Islet of Langerhans (tissue), 1 donor: ENCODE results near the gene LDLRAD4.

Experiments used
- FAIRE-seq: peaks from one replicate; lab custom pipeline; 2011; peaks lifted over from hg19 to GRCh38; lab: Jason Lieb, UNC

Gene LDLRAD4

DNA sequence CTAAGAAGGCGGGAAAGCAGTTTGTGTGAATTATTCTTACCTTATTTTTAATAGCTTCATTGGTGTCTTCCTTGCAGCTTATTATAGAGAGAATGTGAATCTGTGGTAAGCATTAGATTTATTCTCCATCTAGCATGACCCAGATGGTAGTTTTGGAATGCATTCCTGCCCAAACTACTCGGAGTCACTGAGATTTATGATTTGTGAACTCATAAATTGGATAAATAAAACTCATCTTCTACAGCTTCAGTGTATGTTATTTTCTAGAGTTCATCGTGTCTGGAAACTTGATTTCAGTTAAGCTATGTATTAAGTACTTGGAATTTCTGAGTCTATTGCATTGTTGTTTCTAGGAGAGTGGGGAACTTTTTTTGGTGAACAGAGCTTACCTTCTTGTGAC is 337.3 kb downstream of the LDLRAD4 start:
- FAIRE-seq, result no peak

DNA sequence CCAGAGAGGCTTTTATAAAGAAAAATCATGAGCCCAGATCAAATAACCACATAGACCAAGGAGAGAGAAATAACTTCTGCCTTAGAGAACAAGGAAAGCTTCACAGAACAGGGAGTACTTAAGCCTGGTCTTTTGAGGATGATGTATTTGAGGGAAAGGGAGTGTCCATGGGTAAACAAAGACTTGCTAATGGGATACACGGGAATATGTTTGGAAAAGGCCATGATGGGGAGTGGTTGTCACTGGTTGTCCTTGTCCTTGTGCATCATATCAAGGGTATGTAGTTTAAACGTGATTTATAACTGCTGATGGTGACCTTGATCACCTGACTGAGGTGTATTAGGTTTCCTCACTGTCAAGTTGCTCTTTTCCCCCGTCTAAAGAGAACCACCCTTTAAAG is 337.9 kb downstream of the LDLRAD4 start:
- FAIRE-seq, result no peak

DNA sequence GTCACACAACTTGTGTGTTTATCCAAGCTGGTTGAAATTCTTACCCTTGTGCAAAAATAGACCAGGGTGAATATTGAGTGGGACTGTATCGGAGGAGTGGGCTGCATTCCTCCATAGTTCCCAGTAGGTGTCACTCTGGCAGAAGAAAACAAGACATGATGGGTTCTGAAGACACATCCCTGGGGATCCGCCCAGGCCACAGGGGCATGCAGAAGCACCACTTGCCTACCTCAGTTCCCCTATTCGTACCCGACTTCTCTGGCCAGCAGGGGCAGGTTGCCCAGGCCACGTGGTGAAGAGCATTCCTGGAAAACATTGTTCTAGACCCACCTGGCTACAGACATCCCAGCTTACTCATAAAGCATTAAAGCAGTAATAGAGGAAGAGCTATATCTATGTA is 339.6 kb downstream of the LDLRAD4 start:
- no peak for FAIRE-seq

DNA sequence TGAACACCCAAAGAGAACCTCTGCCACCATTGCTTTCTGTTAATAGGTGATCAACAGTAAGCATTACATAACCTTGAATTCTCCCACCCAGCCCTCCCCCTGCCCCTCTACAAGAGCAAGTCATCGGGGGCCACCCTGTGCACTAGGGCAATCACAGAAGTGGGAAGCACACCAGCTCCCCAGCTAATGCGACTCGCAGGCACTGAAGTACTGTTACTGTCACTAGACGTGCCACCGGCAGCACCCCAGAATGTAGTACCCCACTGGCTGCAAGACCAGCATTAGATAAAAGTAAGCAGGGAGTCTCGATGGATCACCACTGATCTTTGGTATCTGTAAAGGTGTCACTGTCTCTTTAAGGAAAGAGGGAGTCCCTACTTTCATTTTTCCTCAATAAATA is 340.2 kb downstream of the LDLRAD4 start:
- no peak for FAIRE-seq

DNA sequence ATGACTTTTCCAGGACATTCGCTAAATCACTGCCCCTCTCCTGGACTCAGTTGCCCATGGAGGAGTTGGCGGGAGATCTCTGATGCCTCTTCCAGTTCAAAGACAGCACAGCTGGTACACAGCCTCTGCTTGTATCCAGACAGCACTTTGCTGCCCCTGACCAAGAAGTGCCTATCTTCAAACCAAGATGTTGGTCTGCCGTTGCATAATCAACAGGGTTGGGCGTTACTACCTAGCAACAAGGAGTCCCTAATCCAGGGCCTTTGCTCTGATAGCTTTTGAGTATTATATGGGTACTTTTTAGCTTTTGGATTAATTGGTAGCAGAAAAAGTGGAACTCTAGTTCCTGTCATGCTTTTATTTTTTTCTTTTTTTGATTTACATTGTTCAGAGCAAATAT is 341.2 kb downstream of the LDLRAD4 start:
- no peak for FAIRE-seq

DNA sequence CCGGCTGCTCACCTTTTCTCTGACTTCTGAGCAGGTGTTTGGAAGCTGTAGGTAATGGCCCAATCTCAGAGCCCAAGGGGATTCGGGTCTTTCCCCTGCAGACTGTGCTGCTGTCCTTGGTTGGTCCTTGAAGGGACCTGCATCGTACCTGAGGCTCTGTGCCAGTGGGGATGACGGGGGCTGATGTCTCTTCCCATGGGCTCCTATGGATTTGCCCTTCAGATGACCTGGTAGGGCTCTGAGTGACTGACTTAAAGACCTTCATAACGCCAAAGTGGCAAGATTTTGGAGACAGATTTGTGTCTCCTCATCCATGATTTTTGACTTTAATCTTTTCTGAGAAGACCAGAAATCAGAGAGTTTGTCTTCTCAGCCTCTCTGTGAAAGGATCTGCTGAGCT is 341.7 kb downstream of the LDLRAD4 start:
- FAIRE-seq, result no peak

DNA sequence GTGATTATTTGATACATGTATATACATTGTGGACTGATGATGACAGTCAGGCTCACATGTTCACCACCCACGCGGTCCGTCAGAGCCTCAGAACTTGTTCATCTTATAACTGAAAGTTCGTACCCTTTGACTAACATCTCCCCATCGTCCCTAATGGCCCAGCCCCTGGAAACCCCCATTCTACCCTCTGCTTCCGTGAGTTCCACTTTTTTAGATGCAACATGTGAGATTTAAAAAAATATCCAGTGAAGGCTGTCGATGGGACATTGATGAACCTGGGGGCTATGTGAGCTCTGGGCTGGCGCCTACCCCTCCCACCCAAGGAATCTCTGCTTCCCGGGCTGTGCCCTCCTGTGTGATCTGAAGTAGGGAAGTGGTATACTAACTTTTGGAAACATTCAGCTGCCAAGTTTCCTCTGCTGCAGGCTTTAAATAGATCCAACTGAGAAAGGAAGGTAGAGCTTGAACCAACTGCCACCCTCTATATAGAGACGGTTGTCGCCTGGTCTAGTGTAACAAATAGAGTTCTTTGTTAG is 344.0 kb downstream of the LDLRAD4 start:
- FAIRE-seq, result no peak

DNA sequence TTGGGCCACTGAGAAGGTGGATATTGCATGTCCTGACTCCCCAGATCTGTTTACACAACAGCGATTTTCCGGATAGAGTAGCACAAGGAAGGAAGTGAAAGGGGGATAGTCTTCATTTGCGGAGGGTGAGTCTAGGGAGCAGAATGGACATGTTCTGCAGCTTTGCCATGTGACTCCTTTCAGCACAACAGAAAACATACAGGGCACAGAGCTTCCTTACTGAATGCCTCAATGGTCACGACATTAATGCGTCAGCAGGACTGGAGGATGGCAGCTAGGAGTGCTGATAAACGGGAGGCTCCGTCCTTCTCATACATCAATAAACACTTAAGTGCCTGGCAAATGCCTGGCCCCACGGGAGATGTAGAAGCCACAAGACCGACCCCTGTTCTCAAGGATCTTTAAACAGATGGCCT is 344.8 kb downstream of the LDLRAD4 start:
- no peak for FAIRE-seq

DNA sequence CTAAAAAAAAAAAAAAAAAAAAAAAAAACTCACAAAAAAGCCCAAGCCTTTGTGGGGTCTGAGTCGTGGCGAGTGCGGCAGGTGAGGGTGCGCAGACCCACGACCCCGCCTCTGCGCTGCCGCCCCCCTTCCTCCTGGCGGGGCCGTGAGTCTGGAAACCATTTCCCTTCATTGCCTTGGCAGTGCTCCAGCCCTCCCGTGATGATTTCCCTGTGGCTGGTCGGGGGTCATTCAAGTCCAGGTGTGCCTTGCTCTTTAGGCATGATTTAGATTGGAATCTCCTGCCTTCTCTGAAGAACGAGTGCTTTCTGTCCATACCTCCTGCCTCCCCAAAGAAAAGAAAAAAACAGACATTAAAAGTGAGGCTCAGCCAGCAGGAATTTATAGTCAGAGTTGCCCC is 346.0 kb downstream of the LDLRAD4 start:
- FAIRE-seq, result no peak

DNA sequence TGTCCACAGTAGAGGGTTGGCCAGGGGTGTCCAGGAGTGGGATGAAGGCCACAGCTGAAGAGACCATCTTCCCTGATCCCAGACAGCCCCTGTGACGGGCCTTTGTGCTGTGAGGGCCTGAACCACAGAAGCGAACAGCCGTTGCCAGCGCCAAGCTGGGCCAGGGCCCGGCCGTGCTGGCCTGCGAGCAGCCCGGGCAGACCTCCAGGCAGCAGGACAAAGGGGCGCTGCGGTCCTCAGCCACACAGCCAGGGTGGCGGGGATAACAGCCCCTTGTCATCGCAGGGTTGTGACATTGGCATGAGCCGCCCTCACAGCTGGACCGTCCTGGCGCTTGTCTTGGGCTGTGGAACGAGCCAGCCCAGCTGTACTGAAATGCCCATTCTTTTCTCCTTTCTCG is 346.7 kb downstream of the LDLRAD4 start:
- FAIRE-seq, result no peak

DNA sequence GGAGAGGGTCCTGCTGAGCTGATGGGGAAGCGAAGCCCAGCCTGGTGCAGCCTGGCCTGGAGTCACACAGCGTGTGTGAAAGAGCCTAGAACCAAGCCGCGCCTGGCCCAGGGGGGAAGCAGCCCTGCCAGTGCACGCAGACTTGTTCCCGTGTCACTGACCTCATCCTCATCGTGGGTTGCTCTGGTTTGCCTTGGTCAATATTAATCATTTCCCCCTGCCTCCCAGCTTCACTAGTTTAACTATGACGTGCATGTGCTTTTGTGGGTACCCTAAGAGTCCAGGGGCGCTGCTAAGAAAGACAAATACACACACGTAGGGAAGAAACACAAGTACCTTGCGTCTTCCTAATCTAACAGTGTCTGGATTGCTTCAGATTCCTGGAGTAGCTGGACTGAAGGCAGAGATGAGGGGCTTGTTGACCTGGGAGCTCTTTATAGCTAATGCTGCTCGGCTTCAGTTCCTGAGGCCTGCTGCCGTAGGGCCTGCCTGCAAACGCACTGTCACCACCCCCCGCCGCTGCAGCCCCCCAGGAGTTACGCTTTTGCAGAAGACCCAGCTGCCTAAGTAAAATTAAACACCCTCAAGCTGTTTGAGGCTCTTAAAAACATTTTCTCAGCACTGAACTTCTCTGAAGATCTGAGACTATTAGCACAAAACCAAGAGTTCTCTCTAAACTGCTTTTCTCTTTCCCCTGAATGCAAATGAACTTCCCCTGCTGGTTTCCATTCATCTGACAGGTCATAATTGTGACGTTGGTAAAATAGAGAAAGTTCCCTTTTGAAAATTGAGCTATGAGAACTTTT is 348.6 kb downstream of the LDLRAD4 start:
- FAIRE-seq, result no peak

DNA sequence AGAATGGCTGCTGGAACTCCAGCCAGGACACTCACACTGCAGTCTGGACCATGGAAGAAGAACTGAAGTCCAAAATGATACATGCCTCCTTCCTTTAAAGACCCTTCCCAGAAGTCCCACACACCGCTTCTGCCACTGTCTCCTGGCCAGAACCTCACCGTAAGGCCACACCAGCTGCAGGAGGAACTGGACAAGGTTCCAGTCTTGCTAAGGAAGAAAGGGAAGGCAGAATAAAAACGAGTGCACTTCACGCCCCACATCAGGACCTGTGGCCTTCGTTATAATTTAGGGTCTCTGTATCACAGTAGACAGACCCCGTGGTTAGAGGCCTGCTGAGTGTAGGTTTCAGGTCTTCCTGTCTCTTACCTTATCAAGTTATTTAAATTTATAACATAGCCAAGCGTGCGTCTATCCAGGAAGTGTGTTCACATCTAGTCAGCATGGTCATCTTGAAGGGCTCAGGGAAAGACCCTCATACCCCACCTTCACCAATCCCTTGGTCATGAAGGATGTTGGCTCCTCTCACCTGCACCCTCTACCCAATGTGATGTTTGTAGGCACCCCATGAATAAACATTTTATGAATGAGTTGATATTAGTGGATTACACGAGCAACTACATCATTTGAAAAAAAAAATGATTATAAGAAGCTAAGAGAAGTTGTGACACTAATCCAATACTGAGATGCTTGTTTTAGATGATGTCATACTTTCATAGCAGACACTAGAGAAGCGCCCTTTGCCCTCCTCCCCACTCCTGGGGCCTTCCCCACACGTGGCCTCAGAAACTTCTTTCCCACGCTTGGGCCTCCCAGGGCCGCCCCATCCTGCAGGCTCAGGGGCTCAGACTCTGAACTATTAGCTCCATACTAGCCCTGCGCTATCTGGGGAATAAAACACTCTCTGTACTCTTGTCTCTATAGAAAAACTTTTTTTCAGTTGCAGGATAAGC is 350.2 kb downstream of the LDLRAD4 start:
- no peak for FAIRE-seq

DNA sequence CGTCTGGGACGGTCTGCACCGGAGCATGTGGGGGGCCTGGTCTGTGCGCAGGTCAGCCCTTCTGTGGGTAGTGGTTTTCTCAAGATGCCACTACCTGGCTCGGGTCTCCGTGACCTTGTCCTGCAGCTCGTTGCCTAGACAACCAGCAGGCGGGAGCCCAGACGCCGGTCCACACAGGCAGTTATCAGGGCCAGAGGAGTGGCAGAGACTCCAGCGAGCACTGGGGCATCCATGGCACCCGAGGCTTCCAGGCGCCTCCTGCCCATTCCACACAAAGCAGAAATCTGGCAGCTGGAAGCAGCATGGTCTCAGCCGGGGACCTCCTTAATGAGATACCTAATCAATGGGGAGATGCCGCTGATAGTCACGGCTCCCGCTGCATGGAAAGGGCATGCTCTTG is 351.7 kb downstream of the LDLRAD4 start:
- no peak for FAIRE-seq

DNA sequence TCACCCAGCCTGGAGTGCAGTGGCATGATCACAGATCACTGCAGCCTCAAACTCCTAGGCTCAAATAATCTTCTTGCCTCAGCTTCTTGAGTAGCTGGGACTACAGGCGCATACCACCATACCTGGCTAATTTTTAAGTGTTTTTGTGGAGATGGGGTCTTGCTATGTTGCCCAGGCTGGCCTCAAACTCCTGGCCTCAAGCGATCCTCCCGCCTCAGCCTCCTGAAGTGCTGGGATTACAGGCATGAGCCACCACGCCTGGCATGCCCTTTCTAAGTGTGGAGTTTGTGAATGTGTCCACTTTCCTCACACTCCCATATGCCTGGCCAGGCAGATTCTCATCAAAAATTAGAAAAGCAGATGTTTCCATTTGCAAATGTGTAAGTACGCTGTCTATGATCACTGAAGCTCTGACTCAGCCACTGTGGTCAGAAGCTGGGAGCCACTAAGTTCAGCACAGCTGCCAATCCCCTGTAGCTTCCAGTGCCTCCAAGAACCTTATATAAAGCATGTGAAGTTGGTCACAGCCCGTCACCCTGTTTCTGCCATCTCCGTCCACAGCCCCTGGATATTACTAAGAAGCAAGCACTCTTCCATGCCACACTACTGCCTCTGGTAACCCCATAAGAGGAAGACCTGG is 352.4 kb downstream of the LDLRAD4 start:
- FAIRE-seq, result no peak

DNA sequence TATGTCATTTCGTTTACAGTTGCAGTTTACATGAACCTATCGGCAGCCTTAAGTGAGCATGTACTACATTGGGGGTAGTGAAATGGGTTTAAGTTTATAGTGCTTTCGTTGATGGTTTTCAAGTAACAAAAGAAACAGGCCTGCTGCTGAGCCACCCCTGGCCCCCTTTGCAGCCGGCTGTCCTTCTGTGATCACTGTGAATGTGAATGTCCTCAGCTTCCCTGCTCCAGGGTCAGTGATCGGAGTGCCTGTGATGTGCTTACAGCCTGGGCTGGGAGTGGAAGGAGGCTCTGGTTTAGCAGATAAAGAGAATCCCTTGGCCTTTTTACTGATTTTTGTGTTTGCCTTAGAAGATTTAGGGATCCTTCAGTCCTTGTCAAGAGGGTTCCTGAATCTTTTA is 353.6 kb downstream of the LDLRAD4 start:
- FAIRE-seq, result no peak

DNA sequence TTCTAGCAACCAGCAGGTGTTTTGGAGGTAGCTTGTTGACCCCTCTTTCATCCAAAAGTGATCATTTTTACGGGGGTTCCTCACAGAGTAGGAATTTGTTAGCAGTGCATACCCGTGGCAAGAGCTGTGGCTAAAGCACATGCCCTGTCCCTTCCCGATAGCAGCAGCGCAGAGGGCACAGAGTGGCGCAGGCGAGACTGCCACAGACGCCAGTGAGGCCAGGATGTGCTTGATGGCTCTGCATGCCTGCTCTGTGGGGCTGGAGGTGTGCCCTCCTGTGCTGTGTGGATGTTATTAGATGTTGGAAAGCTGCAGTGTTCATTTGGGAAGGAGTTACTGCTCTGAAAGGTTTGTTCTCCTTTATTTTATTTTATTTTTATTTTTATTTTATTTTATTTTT is 354.2 kb downstream of the LDLRAD4 start:
- no peak for FAIRE-seq

DNA sequence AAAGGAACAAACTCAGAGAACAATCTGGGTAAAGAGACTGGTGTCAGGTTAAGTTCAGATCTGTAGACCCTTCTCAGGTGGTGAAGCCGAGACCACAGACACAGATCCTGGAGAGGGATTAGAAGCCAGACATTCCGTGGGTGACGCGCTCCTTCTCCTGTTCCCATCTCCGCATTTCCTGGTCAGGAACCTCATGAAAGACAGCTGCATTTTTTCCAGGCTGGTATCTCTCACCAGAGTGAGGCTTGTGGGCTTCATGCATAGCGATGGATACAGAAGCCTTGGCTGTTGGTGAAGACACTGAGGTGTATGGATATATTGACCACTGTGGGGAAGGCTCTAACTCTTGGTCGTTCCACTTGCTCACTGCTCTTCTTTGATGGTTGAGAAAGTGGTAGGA is 355.2 kb downstream of the LDLRAD4 start:
- FAIRE-seq, result no peak

DNA sequence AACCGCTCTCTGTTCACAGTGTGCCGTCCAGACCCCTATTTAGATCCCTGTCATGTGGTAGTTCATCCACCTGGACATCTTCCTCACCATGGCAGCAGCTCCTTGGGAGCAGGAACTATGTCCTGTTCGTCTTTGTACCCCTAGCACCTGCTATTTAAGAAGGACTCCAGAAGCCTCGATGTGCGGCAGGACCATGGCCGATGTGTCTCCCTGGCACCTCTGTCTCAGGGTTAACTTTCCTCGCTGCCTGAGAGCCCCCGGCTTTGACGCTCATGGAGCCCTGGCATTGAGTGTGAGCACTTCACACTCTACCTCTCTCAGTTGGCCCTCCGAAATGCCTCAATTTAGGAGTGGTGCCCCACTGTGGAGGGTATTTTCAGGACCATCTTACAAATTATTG is 355.8 kb downstream of the LDLRAD4 start:
- no peak for FAIRE-seq

DNA sequence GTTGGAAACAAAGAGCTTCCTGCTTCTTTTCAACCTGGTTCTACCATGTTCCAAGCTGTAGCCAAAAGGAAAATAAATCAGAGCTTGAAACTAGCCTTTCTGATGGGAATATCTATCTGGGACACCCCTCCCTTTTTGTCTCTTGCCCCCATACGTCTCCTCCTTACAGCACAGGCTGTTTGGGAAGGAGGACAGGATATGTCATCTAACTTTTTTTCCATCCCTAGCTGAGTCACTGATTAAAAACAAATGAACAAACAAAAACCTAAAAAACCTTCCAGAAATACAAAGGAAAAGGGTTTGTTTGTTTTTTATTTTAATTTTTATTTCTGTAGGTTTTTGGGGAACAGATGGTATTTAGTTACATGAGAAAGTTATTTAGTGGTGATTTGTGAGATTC is 356.2 kb downstream of the LDLRAD4 start:
- no peak for FAIRE-seq

DNA sequence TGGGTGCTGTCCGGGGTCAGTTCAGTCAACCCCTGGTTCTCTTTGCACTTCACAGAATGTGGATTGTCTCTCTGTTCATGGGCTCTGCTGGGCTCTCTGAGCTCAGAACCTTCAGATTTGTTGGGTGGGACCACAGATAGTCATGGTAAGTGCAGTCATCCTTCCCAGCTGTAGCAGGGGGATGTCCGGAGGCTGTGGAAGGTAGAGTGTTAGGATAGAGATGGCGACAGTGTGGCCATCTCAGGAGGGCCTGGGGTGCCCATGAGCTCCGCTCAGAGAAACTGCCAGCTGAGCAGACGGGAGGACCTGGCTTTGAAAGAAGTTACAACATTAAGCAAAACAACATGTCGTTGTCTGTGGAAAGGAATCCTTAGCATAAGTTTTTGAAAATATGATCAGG is 358.0 kb downstream of the LDLRAD4 start:
- no peak for FAIRE-seq

DNA sequence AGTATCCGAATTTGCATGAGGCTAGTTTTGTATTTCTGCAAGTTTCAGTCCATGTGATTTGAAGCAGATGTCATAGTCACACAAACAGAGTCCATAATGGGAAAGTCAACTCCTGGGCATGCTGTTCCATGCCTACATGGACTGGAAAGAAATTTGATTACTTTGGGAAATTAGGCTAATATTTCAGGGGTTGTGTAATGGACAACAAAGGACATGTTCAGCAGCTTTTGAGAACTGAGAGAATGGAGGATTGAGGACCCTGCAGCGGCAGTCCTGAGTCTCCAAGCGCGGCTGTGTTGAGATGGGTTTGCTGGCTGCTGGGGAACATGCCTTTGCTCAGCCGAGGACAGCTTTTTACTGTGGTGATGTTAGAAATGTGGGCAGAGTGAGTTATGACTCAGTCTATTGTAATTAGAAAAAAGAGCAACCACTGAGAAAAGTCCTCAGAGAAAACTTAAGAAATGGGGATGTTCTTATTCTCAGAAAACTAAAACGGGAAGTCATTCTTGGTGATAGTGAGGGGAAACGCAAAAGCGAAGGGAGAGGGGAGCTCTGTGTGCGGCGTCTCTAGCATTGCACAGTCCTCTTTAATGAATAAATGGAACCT is 358.6 kb downstream of the LDLRAD4 start:
- FAIRE-seq, result no peak

DNA sequence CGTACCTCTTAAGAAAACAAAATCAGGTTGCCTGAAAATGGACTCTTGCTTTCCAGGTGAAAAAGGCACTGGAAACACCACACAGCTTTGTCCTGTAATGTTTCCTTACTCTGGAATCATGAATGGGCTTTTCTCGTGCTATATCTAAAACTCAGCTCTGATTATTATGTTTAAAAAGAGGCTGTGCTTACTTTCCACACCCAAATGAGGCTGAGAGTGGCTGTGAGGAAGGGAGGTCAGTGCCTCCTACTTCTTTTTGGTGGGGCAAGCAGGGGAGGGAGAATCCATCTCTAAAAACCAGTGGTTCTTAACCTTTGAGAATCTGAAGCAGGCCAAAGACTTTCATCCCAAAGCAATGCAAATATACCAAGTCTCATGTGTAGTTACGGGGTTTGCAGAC is 359.2 kb downstream of the LDLRAD4 start:
- FAIRE-seq, result no peak
